SK-N-SH (cell line): ENCODE data around the gene COG3. TPM values are rescaled to one million over a fixed set of nuclear protein-coding genes. Genes with fewer than 3 reads are reported as not detected.
"Not testable (repeated sequence)": the region's sequence is repeated elsewhere in the genome, so short reads cannot be mapped to it uniquely, and the experiment has no call there.

Experiments used
- CTCF ChIA-PET: fragments of 300-600, 350-600 bp; formaldehyde crosslinking; extraction: SDS; loops from one replicate; lab custom pipeline; 2021; lab: Yijun Ruan, JAX
- POLR2A ChIA-PET: fragments of 350-600 bp; sonication (Branson Sonifier 250); formaldehyde crosslinking; extraction: SDS; loops from one replicate; lab custom pipeline; 2020; ENCODE audit warnings: antibody characterized with exemption, inconsistent platforms; lab: Yijun Ruan, JAX
- DNase-seq: peaks from one replicate; pipeline ENCODE4 v3.0.0; 2012
- H2AFZ ChIP-seq: fragments of 200-600 bp; sonication (generic); 2 replicates; pipeline ENCODE4 v1.8.1; 2016; ENCODE audit warnings: antibody characterized with exemption, mild to moderate bottlenecking, low read depth
- H3F3A ChIP-seq: fragments of 200-600 bp; sonication (generic); replicated peaks from 2 replicates; pipeline ENCODE3; 2016; ENCODE audit warnings: antibody characterized with exemption, mild to moderate bottlenecking; ENCODE audit not compliant: insufficient read depth
- H3K27ac ChIP-seq, 2 experiments: fragments of 200-500 bp in 1 of 2; fragments of 200-600 bp in 1 of 2; sonication (Bioruptor generic) in 1 of 2; sonication (generic), shearing (Covaris generic) in 1 of 2; 2 replicates each; pipeline versions ENCODE4 v1.5.1 to v1.6.1; 2014 to 2016; ENCODE audit warnings: low read depth in 2 of 2, inconsistent platforms in 1 of 2, low read length in 1 of 2, mild to moderate bottlenecking in 1 of 2, mixed read lengths in 1 of 2
- H3K27me3 ChIP-seq: fragments of 200-600 bp; sonication (generic), shearing (Covaris generic); 2 replicates; pipeline ENCODE4 v1.6.1; 2016; ENCODE audit warnings: mixed run types; ENCODE audit not compliant: insufficient read depth
- H3K36me3 ChIP-seq, 2 experiments: fragments of 200-500 bp in 1 of 2; fragments of 200-600 bp in 1 of 2; sonication (Bioruptor generic) in 1 of 2; sonication (generic) in 1 of 2; replicated peaks in 1 of 2; 2 replicates each; pipeline versions ENCODE3 to v1.5.1; 2014 to 2016; ENCODE audit warnings: low read length in 1 of 2, mild to moderate bottlenecking in 1 of 2; ENCODE audit not compliant: insufficient read depth in 2 of 2, control insufficient read depth in 1 of 2
- H3K4me1 ChIP-seq, 2 experiments: fragments of 200-500 bp in 1 of 2; fragments of 200-600 bp in 1 of 2; sonication (Bioruptor generic) in 1 of 2; sonication (generic), shearing (Covaris generic) in 1 of 2; 2 replicates each; pipeline versions ENCODE4 v1.5.1 to v1.6.1; 2014 to 2016; ENCODE audit warnings: low read depth in 1 of 2, low read length in 1 of 2, mixed run types in 1 of 2; ENCODE audit not compliant: insufficient read depth in 2 of 2, control insufficient read depth in 1 of 2
- H3K4me2 ChIP-seq: fragments of 200-600 bp; sonication (generic), shearing (Covaris generic); 2 replicates; pipeline ENCODE4 v1.6.1; 2017; ENCODE audit warnings: mixed run types
- H3K4me3 ChIP-seq, 2 experiments: fragments of 200-500 bp in 1 of 2; fragments of 200-600 bp in 1 of 2; sonication (Bioruptor generic) in 1 of 2; sonication (generic), shearing (Covaris generic) in 1 of 2; 2 replicates each; pipeline versions ENCODE4 v1.5.1 to v1.8.1; 2014 to 2016; ENCODE audit warnings: low read depth in 2 of 2, inconsistent platforms in 1 of 2, low read length in 1 of 2, mild to moderate bottlenecking in 1 of 2, mixed read lengths in 1 of 2, moderate library complexity in 1 of 2
- H3K79me2 ChIP-seq: fragments of 200-600 bp; sonication (generic); 2 replicates; pipeline ENCODE4 v1.8.1; 2017; ENCODE audit warnings: mild to moderate bottlenecking; ENCODE audit not compliant: insufficient read depth
- H3K9ac ChIP-seq: fragments of 200-600 bp; sonication (generic); 2 replicates; pipeline ENCODE4 v1.6.1; 2017; ENCODE audit warnings: mixed run types
- H3K9me2 ChIP-seq: fragments of 200-600 bp; sonication (generic); 2 replicates; pipeline ENCODE4 v1.6.1; 2017; ENCODE audit warnings: mixed run types
- H3K9me3 ChIP-seq: fragments of 200-600 bp; sonication (generic); 2 replicates; pipeline ENCODE4 v1.6.1; 2017; ENCODE audit warnings: mixed run types, mild to moderate bottlenecking, moderate library complexity
- H4K20me1 ChIP-seq: fragments of 200-600 bp; sonication (generic); 2 replicates; pipeline ENCODE4 v1.6.1; 2017; ENCODE audit warnings: mild to moderate bottlenecking, mixed run types; ENCODE audit not compliant: insufficient read depth
- EP300 ChIP-seq, 2 experiments: IDR thresholded peaks; 2 replicates each; pipeline versions ENCODE4 v1.4.0 to v1.6.1; 2012; ENCODE audit warnings: borderline replicate concordance in 1 of 2, low read depth in 1 of 2, low read length in 1 of 2
- FOSL2 ChIP-seq: IDR thresholded peaks from 2 replicates; pipeline ENCODE4 v1.4.0; 2012; ENCODE audit warnings: low read depth, mild to moderate bottlenecking, moderate library complexity, borderline replicate concordance
- FOXM1 ChIP-seq: IDR thresholded peaks from 2 replicates; pipeline ENCODE4 v1.4.0; 2012; ENCODE audit warnings: low read depth, mild to moderate bottlenecking
- GABPA ChIP-seq: IDR thresholded peaks from 2 replicates; pipeline ENCODE4 v1.4.0; 2012; ENCODE audit warnings: low read depth, mild to moderate bottlenecking
- NFIC ChIP-seq: IDR thresholded peaks from 2 replicates; pipeline ENCODE4 v1.4.0; 2012; ENCODE audit warnings: borderline replicate concordance
- REST ChIP-seq: IDR thresholded peaks from 2 replicates; pipeline ENCODE4 v1.6.1; 2012; ENCODE audit warnings: mild to moderate bottlenecking, low read depth, low read length, moderate library complexity
- USF2 ChIP-seq: fragments of 150-350 bp; IDR thresholded peaks from 2 replicates; pipeline ENCODE4 v1.6.1; 2017; ENCODE audit warnings: antibody characterized with exemption, low read length, low read depth, borderline replicate concordance
- WGBS: methylation state at CpG from one replicate; pipeline ENCODE4 v1.1.6; 2017; ENCODE audit warnings: low lambda C conversion rate; 5-methylcytosine and 5-hydroxymethylcytosine counted together
- polyA plus RNA-seq, 3 experiments: library from polyadenylated mRNA; depleted of rRNA; stranded (reverse); fragments of >200 nt; gene quantifications; 2 replicates each; pipeline ENCODE4 v1.2.3, GENCODE V29; 2012

COG3 gene
- polyA plus RNA-seq, 1 of the 3 experiments (the other 2 are of a cell fraction), result 25.6 TPM

DNA sequence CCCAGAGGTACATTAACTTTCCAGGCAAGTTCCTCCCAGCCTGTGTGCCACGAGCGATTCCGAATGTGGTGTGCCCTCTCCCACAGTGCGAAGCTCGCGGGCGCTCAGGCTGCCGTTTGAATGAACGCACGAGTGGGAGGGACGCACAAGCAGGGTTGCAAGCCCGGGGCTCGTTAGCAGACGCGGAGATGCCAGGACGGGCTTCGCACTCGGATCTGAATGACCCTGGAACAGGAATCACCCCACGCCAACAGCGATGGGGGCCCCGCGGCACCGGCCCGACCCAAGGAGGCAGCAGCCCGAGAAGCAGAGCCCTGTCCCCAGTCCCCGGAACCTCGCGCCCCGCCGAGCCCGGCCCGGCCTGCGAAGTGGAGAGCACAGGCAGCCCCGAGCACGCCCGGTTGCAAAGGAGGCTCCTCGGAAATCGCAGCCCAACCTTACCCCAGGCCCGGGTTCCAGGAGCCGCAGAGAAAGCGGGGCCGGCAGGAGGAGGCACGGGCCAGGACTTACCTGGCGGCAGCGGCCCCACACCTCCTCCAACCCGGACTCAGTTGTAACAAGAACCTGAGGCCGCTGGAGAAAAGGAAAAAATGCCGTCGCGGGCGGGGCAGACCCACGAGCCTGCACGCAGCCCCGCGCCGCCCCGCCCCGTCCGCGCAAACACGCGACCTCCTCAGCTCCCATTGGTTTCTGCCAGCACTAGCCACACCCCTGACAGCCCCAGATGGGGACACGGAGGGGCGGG lies 46.8 kb upstream of the COG3 start, which contains the start of gene SLC25A30 (continued):
- no peak for TF ChIP-seq GABPA
- TF ChIP-seq FOXM1, result no peak; the same call in 1 of the 2 replicates
- no peak for TF ChIP-seq REST
- TF ChIP-seq USF2, result no peak
- no peak for TF ChIP-seq FOSL2
- TF ChIP-seq NFIC, result no peak
- TF ChIP-seq, all 33 proteins: peak for 10

DNA sequence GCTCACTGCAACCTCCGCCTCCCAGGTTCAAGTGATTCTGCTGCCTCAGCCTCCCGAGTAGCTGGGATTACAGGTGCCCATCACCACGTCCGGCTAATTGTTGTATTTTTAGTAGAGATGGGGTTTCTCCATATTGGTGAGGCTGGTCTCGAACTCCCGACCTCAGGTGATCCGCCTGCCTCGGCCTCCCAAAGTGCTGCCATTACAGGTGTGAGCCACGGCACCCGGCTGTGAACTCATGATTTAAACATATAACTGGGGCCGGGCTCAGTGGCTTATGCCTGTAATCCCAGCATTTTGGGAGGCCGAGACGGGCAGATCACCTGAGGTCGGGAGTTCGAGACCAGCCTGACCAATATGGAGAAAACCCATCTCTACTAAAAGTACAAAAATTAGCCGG lies 45.4 kb upstream of the COG3 start:
- H3K4me3 ChIP-seq, H3K27me3 ChIP-seq, H3K4me1 ChIP-seq, H3K9ac ChIP-seq, POLR2A ChIA-PET, CTCF ChIA-PET, H3K36me3 ChIP-seq, H3K4me2 ChIP-seq, H2AFZ ChIP-seq, H4K20me1 ChIP-seq, H3K9me3 ChIP-seq, H3K27ac ChIP-seq, H3K9me2 ChIP-seq, DNase-seq: not testable (repeated sequence)
- Histone ChIP-seq H3K79me2 (peaks cover 29% of the 10 kb centered on the region), H3F3A (peaks cover 22% of the 10 kb centered on the region)
- 96% methylated on average over 15 of the region's 16 CpGs for WGBS

DNA sequence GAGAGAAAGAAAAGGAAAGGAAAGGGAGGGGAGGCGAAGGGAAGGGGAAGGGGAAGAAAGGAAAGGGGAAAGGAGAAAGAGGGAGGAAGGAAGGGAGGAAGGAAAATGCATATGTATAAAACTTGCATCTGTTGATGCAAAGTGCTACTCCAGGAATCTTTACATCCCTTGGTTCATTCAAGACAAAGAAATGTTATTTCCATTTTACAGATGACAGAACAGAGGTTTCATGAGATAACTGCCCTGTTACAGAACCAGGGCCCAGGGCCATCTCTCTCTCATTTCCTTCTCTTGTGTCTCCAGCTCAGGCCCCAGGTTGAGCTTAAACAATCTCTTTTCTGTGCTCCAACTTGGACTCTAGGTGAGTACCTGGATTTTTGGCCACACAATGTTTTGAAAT lies 44.8 kb upstream of the COG3 start:
- POLR2A ChIA-PET, result no interaction called here
- Histone ChIP-seq H3F3A (peaks cover 22% of the 10 kb centered on the region), H3K4me3 (no peak overlapping the region), H3K9me3 (no peaks in the 10 kb centered on the region), H3K27ac (no peak overlapping the region), H3K27me3 (no peaks in the 10 kb centered on the region), H3K9ac (no peak overlapping the region), H3K79me2 (peaks cover 23% of the 10 kb centered on the region), H4K20me1 (peaks cover 4% of the 10 kb centered on the region; the same call in 1 of the 2 replicates), H3K4me1 (peaks cover 0 to 5% of the 10 kb centered on the region in 2 experiments; a peak in 2 of 4 replicates), H3K9me2 (no peaks in the 10 kb centered on the region), H3K4me2 (no peak overlapping the region), H3K36me3 (no peaks in the 10 kb centered on the region), H2AFZ (no peak overlapping the region)
- TF ChIP-seq EP300 (IDR thresholded peaks at IDR 0.05; ENCODE audit: borderline replicate concordance in 1 of 2, low read depth in 1 of 2, low read length in 1 of 2), result no peak
- DNase-seq, result no peak
- CTCF ChIA-PET, result no interaction called here
- 97% methylated on average over 1 of the region's 1 CpG for WGBS
